Stomach (tissue), 9 donors: ENCODE results near the gene TMCO4. TPM values are rescaled to one million over a fixed set of nuclear protein-coding genes. Genes with fewer than 3 reads are reported as not detected.

Experiments used
- DNase-seq, 2 donors: peaks; one replicate each; pipeline versions ENCODE4 v3.0.0 to v3.0.0-alpha.2; 2013 to 2019
- H3K27ac ChIP-seq, 5 donors: fragments of 200-600 bp in 4 of 5; sonication (generic) in 4 of 5; one replicate each; pipeline ENCODE4 v1.5.1; 2013 to 2019; ENCODE audit warnings: mild to moderate bottlenecking in 1 of 5, moderate library complexity in 1 of 5
- H3K27me3 ChIP-seq, 3 donors: fragments of 200-600 bp; sonication (generic); one replicate each; pipeline ENCODE4 v1.5.1; 2017 to 2019; ENCODE audit warnings: mixed run types in 1 of 3
- H3K36me3 ChIP-seq, 4 donors: fragments of 200-600 bp; sonication (generic); 1 replicate in 3 of 4; 2 replicates in 1 of 4; pipeline ENCODE4 v1.5.1; 2016 to 2019
- H3K4me1 ChIP-seq, 4 donors: fragments of 200-600 bp; sonication (generic); one replicate each; pipeline ENCODE4 v1.5.1; 2016 to 2019
- H3K4me3 ChIP-seq, 4 donors: fragments of 200-600 bp; sonication (generic) in 3 of 4; one replicate each; pipeline ENCODE4 v1.5.1; 2016 to 2019; ENCODE audit warnings: mild to moderate bottlenecking in 1 of 4
- H3K9me3 ChIP-seq, 4 donors: fragments of 200-600 bp; sonication (generic); one replicate each; pipeline ENCODE4 v1.5.1; 2016 to 2019
- EP300 ChIP-seq: sonication (generic); formaldehyde crosslinking; IDR thresholded peaks from one replicate; pipeline ENCODE4 v1.6.1; 2017; ENCODE audit warnings: antibody characterized with exemption
- POLR2A ChIP-seq, 4 donors: fragments of 450-650 bp; IDR thresholded peaks; one replicate each; pipeline ENCODE4 v1.6.1; 2016; ENCODE audit warnings: antibody characterized with exemption in 4 of 4, control low read depth in 2 of 4, mild to moderate bottlenecking in 1 of 4, moderate library complexity in 1 of 4
- POLR2AphosphoS5 ChIP-seq, 3 donors: sonication (generic); formaldehyde crosslinking; IDR thresholded peaks; one replicate each; pipeline ENCODE4 v1.6.1; 2016; ENCODE audit warnings: antibody characterized with exemption in 3 of 3
- WGBS, 5 donors: extraction: QIAGEN DNeasy Blood & Tissue Kit in 3 of 5; methylation state at CpG; one replicate each; pipeline versions ENCODE4 v1.1.5 to v1.1.7; 2013 to 2018; 5-methylcytosine and 5-hydroxymethylcytosine counted together
- intact Hi-C: fragments of 100-400 bp; cut with DNase I; formaldehyde crosslinking; loops from one replicate; pipeline ENCODE4 v1.15.1; 2023; ENCODE audit warnings: low total_unique reads
- polyA plus RNA-seq, 3 donors: library from polyadenylated mRNA; stranded (reverse); fragments of 200-250 nt; gene quantifications; one replicate each; pipeline ENCODE4 v1.2.3, GENCODE V29; 2013
- total RNA-seq, 5 donors: library from RNA; depleted of rRNA; stranded (reverse); fragments of >200 nt; gene quantifications; one replicate each; pipeline versions ENCODE4 v1.1.0 to v1.2.3, GENCODE V29; 2014 to 2016
- TF ChIP-seq, protein P1 (sequence below), 7 experiments: fragments of 450-650 bp in 4 of 7; fragments of 200-600 bp in 3 of 7; sonication (generic) in 3 of 7; IDR thresholded peaks; one replicate each; pipeline ENCODE4 v1.5.1; 2016 to 2019; ENCODE audit warnings: antibody characterized with exemption in 7 of 7, control low read depth in 2 of 7, mild to moderate bottlenecking in 1 of 7
- donor health status: healthy with polysubstance abuse.
- donor health status: Bipolar disorder and iron deficiency.
- donor health status: healthy.

Gene TMCO4
- total and polyA plus RNA-seq, 8 donors = 5.3 to 326 (median 24.2) TPM

DNA sequence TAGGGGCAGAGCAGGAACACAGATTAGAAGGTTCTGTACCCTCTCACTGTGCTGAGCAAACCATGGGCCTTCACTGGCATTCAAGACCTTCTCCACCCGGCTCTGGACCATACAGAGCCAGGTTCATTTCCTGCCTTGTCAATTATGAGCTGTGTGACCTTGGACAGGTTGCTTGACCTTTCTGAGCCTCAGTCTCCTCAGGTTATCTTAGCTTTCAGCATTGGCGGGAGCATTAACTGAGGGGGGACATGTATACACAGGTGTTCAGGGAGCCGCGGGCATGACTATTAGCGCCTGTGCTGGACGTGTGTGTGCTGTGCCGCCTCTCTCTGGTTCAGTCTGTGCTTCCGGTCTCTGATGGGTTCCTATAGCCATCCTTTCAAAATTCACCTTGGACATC, 102.9 kb downstream of the TMCO4 start:
- Histone ChIP-seq H3K4me1 (no peaks in the 10 kb centered on the region), H3K27ac (no peak overlapping the region), H3K36me3 (peaks cover 25 to 98% (median 88%) of the 10 kb centered on the region in 4 donors), H3K27me3 (no peaks in the 10 kb centered on the region), H3K4me3 (no peak overlapping the region), H3K9me3 (no peaks in the 10 kb centered on the region)
- WGBS, 5 donors = 95 to 97% (median 96%) methylated on average over 8 of the region's 8 CpGs
- TF ChIP-seq POLR2A (IDR thresholded peaks at IDR 0.05) = no peak
- TF ChIP-seq POLR2AphosphoS5 (IDR thresholded peaks at IDR 0.05) = no peak
- TF ChIP-seq EP300 = no peak
- TF ChIP-seq, protein P1, sequence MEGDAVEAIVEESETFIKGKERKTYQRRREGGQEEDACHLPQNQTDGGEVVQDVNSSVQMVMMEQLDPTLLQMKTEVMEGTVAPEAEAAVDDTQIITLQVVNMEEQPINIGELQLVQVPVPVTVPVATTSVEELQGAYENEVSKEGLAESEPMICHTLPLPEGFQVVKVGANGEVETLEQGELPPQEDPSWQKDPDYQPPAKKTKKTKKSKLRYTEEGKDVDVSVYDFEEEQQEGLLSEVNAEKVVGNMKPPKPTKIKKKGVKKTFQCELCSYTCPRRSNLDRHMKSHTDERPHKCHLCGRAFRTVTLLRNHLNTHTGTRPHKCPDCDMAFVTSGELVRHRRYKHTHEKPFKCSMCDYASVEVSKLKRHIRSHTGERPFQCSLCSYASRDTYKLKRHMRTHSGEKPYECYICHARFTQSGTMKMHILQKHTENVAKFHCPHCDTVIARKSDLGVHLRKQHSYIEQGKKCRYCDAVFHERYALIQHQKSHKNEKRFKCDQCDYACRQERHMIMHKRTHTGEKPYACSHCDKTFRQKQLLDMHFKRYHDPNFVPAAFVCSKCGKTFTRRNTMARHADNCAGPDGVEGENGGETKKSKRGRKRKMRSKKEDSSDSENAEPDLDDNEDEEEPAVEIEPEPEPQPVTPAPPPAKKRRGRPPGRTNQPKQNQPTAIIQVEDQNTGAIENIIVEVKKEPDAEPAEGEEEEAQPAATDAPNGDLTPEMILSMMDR (IDR thresholded peaks at IDR 0.05) = no peak
- DNase-seq = no peak
- intact Hi-C loops = no loop called here

DNA sequence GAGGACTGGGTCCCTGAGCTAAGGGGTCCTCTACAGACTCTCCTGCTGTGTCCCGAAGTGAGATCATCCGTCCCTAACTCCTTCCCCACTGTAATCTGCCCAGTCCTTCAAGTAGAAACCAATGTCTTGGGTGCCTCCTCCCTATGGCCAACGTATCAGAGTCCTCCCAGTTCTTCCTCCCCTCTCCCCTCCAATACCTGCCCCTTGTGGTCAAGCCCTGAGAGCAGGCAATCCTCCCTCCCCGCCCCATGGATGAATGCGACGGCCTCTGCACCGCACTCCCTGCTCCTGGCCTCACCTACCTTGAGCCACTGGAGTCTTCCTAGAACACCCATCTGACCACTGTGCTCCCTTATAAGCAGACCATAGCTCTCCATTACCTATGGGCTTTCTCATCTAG, 103.9 kb downstream of the TMCO4 start:
- intact Hi-C loops = no loop called here

GRCh38 chr1:19694298-19694697, 105.4 kb downstream of the TMCO4 start:
- H3K27me3 ChIP-seq = no peaks in the 10 kb centered on the region
- H3K4me3 ChIP-seq = no peak overlapping the region
- no peak for DNase-seq
- intact Hi-C loops = no loop called here
- TF ChIP-seq POLR2A (IDR thresholded peaks at IDR 0.05) = no peak
- TF ChIP-seq EP300 = no peak
- TF ChIP-seq, protein P1 (IDR thresholded peaks at IDR 0.05) = no peak
- TF ChIP-seq POLR2AphosphoS5 (IDR thresholded peaks at IDR 0.05) = no peak
- whole genome bisulfite sequencing, 5 donors = 86 to 90% (median 88%) methylated on average over 11 to 14 of the region's 14 CpGs
- no peak overlapping the region for H3K27ac ChIP-seq
- H3K9me3 ChIP-seq = no peaks in the 10 kb centered on the region
- peaks cover 19 to 100% (median 93%) of the 10 kb centered on the region in 4 donors for H3K36me3 ChIP-seq
- no peaks in the 10 kb centered on the region for H3K4me1 ChIP-seq

More for the DNA sequence above, 103.9 kb downstream of the TMCO4 start:
- H3K9me3 ChIP-seq = no peaks in the 10 kb centered on the region
- no peaks in the 10 kb centered on the region for H3K27me3 ChIP-seq
- no peaks in the 10 kb centered on the region for H3K4me1 ChIP-seq
- H3K36me3 ChIP-seq = peaks cover 26 to 100% (median 95%) of the 10 kb centered on the region in 4 donors
- no peak for DNase-seq
- 88 to 94% (median 93%) methylated on average over 7 of the region's 7 CpGs for WGBS, 5 donors
- TF ChIP-seq POLR2AphosphoS5 (IDR thresholded peaks at IDR 0.05) = no peak
- TF ChIP-seq POLR2A (IDR thresholded peaks at IDR 0.05) = no peak
- TF ChIP-seq EP300 = no peak
- TF ChIP-seq, protein P1 (IDR thresholded peaks at IDR 0.05) = no peak
- H3K27ac ChIP-seq = no peak overlapping the region
- H3K4me3 ChIP-seq = no peak overlapping the region

- no peak overlapping the region for H3K27ac ChIP-seq
- 75 to 90% (median 86%) methylated on average over 6 to 7 of the region's 7 CpGs for WGBS, 5 donors
- intact Hi-C loops = no loop called here
- peaks cover 38 to 97% (median 93%) of the 10 kb centered on the region in 4 donors for H3K36me3 ChIP-seq
- DNase-seq = no peak
- no peak for TF ChIP-seq POLR2A (IDR thresholded peaks at IDR 0.05)
- no peak for TF ChIP-seq POLR2AphosphoS5 (IDR thresholded peaks at IDR 0.05)
- no peak for TF ChIP-seq EP300
- TF ChIP-seq, protein P1 (IDR thresholded peaks at IDR 0.05) = no peak
- H3K9me3 ChIP-seq = peaks cover 0 to 8% (median 2%) of the 10 kb centered on the region in 4 donors
- H3K4me3 ChIP-seq = no peak overlapping the region
- H3K27me3 ChIP-seq = no peaks in the 10 kb centered on the region
- no peaks in the 10 kb centered on the region for H3K4me1 ChIP-seq
Measured at GRCh38 chr1:19690342-19690741, 109.4 kb downstream of the TMCO4 start.
